Measurements from ENCODE around the gene RAB5B. TPM values are rescaled to one million over a fixed set of nuclear protein-coding genes. Genes with fewer than 3 reads are reported as not detected.

Gene RAB5B
- total RNA-seq, 1 experiment from 2014 or later: 48.4 TPM

DNA sequence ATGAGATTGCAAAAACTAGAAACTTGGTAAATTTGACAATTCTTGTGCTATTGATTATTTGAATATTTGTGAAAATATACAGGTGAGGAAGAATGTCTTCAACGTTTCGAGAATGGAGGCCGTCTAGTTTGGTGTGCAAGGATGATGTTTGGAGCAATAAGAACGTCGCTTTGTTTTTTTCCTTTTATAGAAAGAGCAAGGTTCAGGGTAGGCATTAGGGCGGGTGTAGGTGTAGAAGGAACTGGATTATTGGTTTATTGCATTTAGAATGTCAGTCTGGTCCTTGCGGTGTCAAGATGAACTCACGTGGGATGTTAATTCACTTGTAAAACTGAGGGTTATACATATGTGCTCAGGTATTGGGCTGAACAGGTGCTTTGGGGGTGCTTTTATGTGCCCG, 69.0 kb downstream of the RAB5B start:
- Histone ChIP-seq H3K4me2 (ENCODE audit: insufficient read depth, insufficient read length, low read length) (peak overlapping the region; percentile 59), H3K23me2 (ENCODE audit: insufficient read length, low read depth, low read length, poor library complexity, severe bottlenecking) (no peaks in the 10 kb centered on the region), H2BK5ac (ENCODE audit: insufficient read length, low read length) (no peak overlapping the region), H2AK5ac (ENCODE audit: insufficient read length, low read length) (no peak overlapping the region), H3K27me3 (ENCODE audit: insufficient read depth, low read length) (no peaks in the 10 kb centered on the region), H3K18ac (ENCODE audit: insufficient read length, low read depth, low read length) (no peak overlapping the region), H4K5ac (ENCODE audit: insufficient read length, low read depth, low read length) (no peak overlapping the region), H4K91ac (ENCODE audit: insufficient read length, low read depth, low read length) (no peak overlapping the region), H3K56ac (ENCODE audit: insufficient read length, low read depth, low read length) (no peak overlapping the region), H3K14ac (ENCODE audit: insufficient read depth, low read length) (no peak overlapping the region), H3T11ph (ENCODE audit: low read length) (no peak overlapping the region), H3K79me1 (ENCODE audit: insufficient read depth, low read depth, low read length, poor library complexity, severe bottlenecking) (no peaks in the 10 kb centered on the region), H2BK12ac (ENCODE audit: insufficient read length, low read depth, low read length) (no peak overlapping the region), H2BK120ac (ENCODE audit: low read depth, low read length, poor library complexity, severe bottlenecking) (no peak overlapping the region), H3K4me1 (ENCODE audit: insufficient read depth, low read length) (no peaks in the 10 kb centered on the region; the same call in 1 of the 2 replicates), H2AFZ (ENCODE audit: low read length) (no peak overlapping the region), H3K4ac (ENCODE audit: low read depth, low read length) (no peak overlapping the region), H2BK20ac (ENCODE audit: low read depth, low read length, poor library complexity, severe bottlenecking) (no peak overlapping the region), H4K8ac (replicated peaks; ENCODE audit: insufficient read length, low read depth, low read length) (no peak overlapping the region), H3K79me2 (ENCODE audit: insufficient read depth, low read length) (peaks cover 11% of the 10 kb centered on the region; the same call in 1 of the 2 replicates), H3K23ac (ENCODE audit: insufficient read length, low read depth, low read length) (no peak overlapping the region), H3K27ac (ENCODE audit: insufficient read length, low read depth, low read length) (no peak overlapping the region), H3K9ac (ENCODE audit: extremely low read depth, insufficient read length, low read length) (peak overlapping the region; percentile 97), H3K9me3 (ENCODE audit: control insufficient read depth, low read depth, low read length) (no peaks in the 10 kb centered on the region), H4K20me1 (ENCODE audit: control insufficient read depth, insufficient read depth, insufficient read length) (peaks cover 3% of the 10 kb centered on the region), H2BK15ac (ENCODE audit: low read depth, low read length) (no peak overlapping the region)
- H3K27me3 Mint-ChIP-seq (ENCODE audit: low read depth): no peaks in the 10 kb centered on the region
- peak overlapping the region; percentile 42 to 99 (median 97) for H3K27ac Mint-ChIP-seq
- peaks cover 23 to 39% (median 31%) of the 10 kb centered on the region in 3 experiments for H3K36me3 Mint-ChIP-seq (ENCODE audit: insufficient read depth in 1 of 3, low read depth in 3 of 3)
- peaks cover 26 to 28% of the 10 kb centered on the region in 2 experiments for H3K4me1 Mint-ChIP-seq
- no peak for DNase-seq
- TF ChIP-seq CTCF (conservative IDR thresholded peaks at IDR 0.05): no peak
- H3K4me3 Mint-ChIP-seq: peak overlapping the region; percentile 98
- H3K9me3 Mint-ChIP-seq: peaks cover 0 to 3% of the 10 kb centered on the region in 2 experiments; a peak in 2 of 5 replicates
- WGBS (ENCODE audit: extremely low coverage, insufficient read length, low lambda C conversion rate): no CpG with 5 or more reads among the region's 9 CpGs

Other genes with a start within 250 kb of the RAB5B start
- 581 and 589 TPM in 2 replicates for gene CD63, start 245.1 kb upstream of the RAB5B start, total RNA-seq (2021)
- gene GDF11, start 231.0 kb upstream of the RAB5B start, total RNA-seq (2021): 31.2 and 31.8 TPM in 2 replicates
- gene SARNP, start 156.4 kb upstream of the RAB5B start, total RNA-seq (2021): 122 and 127 TPM in 2 replicates
- gene ORMDL2, start 156.0 kb upstream of the RAB5B start, total RNA-seq (2021): 51.3 and 53.1 TPM in 2 replicates
- 33.7 and 37.1 TPM in 2 replicates for gene DNAJC14, start 144.5 kb upstream of the RAB5B start, total RNA-seq (2021)
- gene MMP19, start 131.1 kb upstream of the RAB5B start, total RNA-seq (2021): 1.7 and 2.4 TPM in 2 replicates
- 58.1 and 58.9 TPM in 2 replicates for gene PYM1, start 46.2 kb upstream of the RAB5B start, total RNA-seq (2021)
- 24.1 and 25.9 TPM in 2 replicates for gene DGKA, start 42.9 kb upstream of the RAB5B start, total RNA-seq (2021)
- gene PMEL, start 8.0 kb upstream of the RAB5B start, total RNA-seq (2021): 71.0 and 72.6 TPM in 2 replicates
- 53.1 and 60.8 TPM in 2 replicates for gene CDK2, start 7.2 kb upstream of the RAB5B start, total RNA-seq (2021)
- gene SUOX, start 23.2 kb downstream of the RAB5B start, total RNA-seq (2021): 21.0 and 21.5 TPM in 2 replicates
- 13.0 and 13.9 TPM in 2 replicates for gene IKZF4, start 47.0 kb downstream of the RAB5B start, total RNA-seq (2021)
- 51.9 and 53.5 TPM in 2 replicates for gene RPS26, start 67.8 kb downstream of the RAB5B start, total RNA-seq (2021)
- gene ERBB3, start 106.1 kb downstream of the RAB5B start, total RNA-seq (2021): 51.2 and 56.5 TPM in 2 replicates
- gene PA2G4, start 130.5 kb downstream of the RAB5B start, total RNA-seq (2021): 248 TPM in 2 replicates
- 4,637 and 4,685 TPM in 2 replicates for gene RPL41, start 142.6 kb downstream of the RAB5B start, total RNA-seq (2021)
- 8.9 and 9.4 TPM in 2 replicates for gene ZC3H10, start 144.2 kb downstream of the RAB5B start, total RNA-seq (2021)
- 111 and 112 TPM in 2 replicates for gene ESYT1, start 154.2 kb downstream of the RAB5B start, total RNA-seq (2021)
- gene MYL6B, start 178.5 kb downstream of the RAB5B start, total RNA-seq (2021): 165 and 168 TPM in 2 replicates
- 1,181 and 1,197 TPM in 2 replicates for gene MYL6, start 184.3 kb downstream of the RAB5B start, total RNA-seq (2021)
- 85.0 and 86.9 TPM in 2 replicates for gene SMARCC2, start 215.4 kb downstream of the RAB5B start, total RNA-seq (2021)
- gene RNF41, start 247.8 kb downstream of the RAB5B start, total RNA-seq (2021): 60.8 and 64.8 TPM in 2 replicates